NCI-H82 treated with DMSO at 0.1 percent for 48 hours (cell line): ENCODE data around the gene GALNT5.

ENCODE experiments used
- DNase-seq: peaks from one replicate; lab custom pipeline; 2025; ENCODE audit not compliant: unreplicated experiment; lab: John Stamatoyannopoulos, UW

The GALNT5 gene

DNA sequence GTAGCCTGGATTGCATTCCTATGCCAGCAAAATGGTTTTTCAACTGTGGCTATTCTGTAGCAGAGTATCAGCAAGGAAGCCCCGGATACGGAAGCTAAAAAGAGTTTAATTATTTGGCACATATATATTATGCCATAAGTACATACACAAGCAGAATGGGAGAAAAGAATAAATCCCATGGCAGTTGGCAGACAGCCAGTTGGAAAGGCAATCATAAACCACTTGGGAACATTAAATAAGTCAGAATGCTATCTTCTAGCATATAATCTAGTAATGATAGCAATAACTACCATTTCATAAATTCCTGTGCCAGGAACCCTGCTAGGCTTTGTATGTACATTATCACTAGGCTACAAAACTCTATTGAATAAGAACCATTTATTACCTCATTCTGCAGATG is 26.0 kb downstream of the GALNT5 start:
- DNase-seq, result no peak

- no peak for DNase-seq
Observed at GRCh38 chr2:157287160-157287559, 29.7 kb downstream of the GALNT5 start.

GRCh38 chr2:157290525-157290924 is 33.0 kb downstream of the GALNT5 start:
- no peak for DNase-seq

- no peak for DNase-seq
Observed at GRCh38 chr2:157291018-157291417, 33.5 kb downstream of the GALNT5 start.

DNA sequence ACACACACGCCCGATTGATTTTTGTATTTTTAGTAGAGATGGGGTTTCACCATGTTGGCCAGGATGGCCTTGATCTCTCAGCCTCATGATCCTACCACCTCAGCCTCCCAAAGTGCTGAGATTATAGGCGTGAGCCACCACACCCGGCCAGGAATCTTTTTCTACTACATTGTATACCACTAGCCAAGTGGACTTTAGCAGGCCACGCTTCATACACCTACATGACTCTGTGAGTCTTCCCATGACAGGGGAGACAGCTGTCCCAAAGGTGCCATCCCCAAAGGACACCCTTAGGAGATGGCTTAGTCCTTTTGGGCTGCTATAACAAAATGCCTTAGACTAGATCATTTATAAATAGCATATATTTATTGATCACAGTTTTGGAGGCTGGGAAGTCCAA is 35.3 kb downstream of the GALNT5 start:
- no peak for DNase-seq

DNA sequence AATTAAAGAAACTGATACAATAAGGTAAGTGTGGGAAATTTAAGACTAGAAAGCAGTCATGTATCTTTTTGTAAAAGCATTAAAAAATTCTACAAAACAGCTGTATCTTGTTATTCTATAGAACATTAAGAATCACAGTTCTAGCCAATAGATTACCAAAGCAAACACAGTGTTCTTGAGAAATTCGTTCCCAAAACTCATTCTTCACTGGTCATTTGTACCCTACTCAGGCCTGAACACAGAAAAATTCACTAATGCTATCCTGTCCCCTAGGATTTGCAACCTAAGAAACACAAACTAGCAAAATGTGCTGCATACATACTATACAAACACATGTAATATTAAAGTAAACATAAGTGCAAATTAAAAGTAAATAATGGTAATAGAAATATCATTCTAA is 39.0 kb downstream of the GALNT5 start:
- no peak for DNase-seq

GRCh38 chr2:157296958-157297357 is 39.5 kb downstream of the GALNT5 start:
- DNase-seq, result no peak

DNA sequence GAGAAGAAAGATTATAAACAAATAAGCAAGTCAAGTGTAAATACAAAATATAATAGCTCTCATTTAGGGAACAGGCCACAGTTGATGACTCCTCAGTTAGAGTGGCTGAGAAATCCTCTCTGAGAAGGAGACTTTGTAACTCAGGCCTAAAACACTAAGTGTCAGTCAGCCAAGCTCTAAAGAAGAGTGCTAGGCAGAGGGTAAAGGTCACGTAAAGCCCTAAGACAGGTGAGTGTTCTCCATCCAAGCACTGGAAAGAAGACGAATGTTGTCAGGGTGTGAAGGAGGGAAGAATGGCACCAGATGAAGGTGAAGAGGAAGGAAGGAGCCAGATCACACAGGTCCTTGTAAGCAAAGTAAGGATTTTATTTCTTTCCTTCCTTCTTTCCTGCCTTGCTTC is 43.8 kb downstream of the GALNT5 start:
- DNase-seq, result no peak

GRCh38 chr2:157302492-157303099 is 45.1 kb downstream of the GALNT5 start:
- peak; percentile 68 for DNase-seq

DNA sequence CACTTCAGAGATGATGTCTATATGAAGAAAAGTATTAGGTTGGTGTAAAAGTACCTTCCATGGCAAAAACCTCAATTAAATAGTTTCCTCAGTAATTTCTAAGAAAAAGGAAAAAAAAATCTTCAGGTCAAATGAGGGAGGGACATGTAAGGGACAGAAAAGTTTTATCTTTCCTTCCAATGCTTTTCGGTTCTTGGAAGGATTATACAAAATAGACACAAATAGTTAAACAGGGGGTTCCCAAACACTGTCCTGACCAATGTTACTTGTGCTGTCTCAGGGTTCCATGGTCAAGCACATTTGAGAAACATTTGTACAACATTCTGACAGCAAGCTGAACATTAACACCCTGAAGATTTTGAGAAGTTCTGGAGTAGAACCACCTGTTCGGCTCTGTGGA is 46.1 kb downstream of the GALNT5 start:
- DNase-seq, result no peak

DNA sequence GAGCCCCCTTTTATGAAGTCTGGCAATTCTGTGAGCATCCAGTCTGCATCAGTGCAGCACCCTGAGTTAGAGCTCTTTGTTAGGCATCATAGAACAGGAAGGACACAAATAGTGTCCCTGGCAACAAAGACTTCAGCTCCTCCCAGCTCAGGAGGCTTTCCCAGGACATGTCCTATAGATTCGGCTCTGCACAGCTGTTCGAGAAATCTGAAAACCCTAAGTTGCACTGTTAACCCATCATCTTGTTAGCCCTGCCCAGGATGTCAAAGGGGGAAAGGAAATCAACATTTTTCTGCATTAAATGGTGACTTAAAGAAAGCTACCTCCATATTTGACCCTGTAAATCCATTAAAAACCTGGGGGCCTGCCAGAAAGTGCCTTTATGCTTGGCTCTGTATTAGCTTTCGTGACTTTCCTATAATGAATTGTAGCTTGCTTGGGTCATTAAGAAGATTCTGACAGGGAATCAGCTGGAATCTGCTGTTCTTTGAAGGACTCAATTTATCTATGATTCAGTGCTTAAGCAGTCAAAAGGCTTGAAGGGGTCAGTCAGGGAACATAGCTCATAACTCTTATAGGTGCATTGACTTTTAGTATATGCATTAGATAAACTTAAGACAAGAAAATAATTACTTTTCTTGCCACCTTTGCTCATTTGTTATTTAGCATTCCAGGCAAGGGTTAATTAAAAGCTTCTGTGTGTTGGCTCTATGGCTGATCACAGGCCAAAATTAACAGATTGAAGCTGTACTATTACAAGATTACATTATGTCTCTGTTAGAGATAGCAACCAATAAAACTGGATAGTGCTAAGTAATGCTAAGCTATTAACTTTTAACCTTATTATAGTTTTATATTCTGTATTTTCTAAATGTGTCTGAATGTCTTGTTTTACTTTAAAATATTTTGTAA is 47.6 kb downstream of the GALNT5 start:
- DNase-seq, result peak; percentile 89

DNA sequence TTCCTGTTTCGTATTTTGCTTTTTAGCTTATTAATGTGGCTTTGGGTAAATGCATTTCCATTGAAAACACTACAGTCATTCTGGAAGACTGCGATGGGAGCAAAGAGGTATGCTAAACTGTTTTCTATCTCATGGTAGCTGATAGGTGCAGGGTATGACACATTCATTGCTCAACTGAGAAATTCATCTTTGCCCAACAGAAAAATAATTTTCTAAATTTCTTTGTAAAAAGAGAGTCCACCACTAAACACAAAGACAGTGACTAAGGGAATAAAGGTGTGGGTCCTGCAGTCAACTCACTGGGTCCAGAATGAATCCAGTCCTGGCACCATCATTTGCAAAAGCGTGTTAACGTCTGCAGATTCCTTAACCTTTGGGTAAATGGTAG is 48.2 kb downstream of the GALNT5 start:
- DNase-seq, result no peak

- no peak for DNase-seq
Observed at GRCh38 chr2:157307021-157307420, 49.5 kb downstream of the GALNT5 start.

DNA sequence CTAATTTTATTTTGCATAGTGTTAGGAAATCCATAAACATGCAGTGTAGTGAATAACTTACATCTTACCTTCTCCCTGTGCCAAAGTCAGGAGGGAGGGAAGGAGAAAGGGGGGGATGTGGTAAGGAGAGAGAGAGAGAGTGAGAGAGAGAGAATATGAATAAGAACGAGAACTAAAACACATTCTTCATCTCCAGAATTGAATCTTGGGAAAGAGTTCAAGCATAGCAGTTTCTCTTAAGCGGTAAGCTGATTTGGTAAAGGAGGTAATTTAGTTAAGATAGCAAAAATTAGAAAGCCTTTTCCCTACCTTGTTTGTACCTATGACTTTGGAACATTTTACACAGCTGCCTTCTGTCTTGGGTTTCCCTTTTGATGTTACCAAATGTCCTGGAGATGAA is 52.4 kb downstream of the GALNT5 start:
- no peak for DNase-seq

- DNase-seq, result no peak
Observed at GRCh38 chr2:157311706-157312105, 54.2 kb downstream of the GALNT5 start.

DNA sequence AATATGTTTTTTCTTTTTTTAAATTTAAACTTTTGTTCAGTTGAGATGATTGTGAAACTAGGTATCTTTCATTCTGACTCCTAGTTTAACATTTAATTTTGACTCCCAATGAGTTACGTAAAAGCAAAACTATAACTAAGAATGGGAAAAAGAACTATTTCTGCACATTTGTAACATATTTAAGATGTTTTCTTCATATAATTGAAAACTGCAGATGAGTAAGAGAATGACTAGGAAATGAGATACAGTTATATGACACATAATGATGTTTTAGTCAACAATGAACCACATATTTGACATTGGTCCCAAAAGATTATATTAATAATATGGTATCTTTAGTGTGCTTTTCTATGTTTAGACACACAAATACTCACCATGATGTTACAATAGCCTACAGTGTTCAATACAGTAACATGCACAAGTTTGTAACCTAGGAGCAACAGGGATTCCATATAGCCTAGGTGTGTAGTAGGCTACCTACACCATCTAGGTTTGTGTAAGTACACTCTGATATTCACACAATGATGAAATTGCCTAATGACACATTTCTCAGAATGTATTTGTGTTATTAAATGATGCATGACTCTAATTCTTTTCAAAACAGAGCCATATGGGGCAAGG is 55.5 kb downstream of the GALNT5 start:
- no peak for DNase-seq

DNA sequence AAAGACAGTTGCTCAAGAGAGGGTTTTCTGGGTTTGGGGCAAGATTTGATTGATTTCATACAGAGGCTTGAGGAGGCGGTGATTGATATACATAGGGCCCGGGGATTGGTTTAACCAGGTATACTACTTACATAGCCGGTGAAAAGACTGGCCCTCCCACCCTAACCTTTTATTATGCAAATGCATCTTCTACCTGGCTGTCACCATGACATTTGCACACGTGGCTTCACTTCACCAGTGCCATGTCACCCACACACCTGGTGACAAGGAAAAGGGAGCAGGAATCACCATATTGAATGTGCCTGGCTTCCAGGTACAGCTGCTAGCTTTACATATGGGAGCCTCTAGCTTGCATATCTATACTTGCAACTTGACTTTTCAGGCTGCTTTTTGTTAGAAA is 58.4 kb downstream of the GALNT5 start:
- DNase-seq, result no peak

DNA sequence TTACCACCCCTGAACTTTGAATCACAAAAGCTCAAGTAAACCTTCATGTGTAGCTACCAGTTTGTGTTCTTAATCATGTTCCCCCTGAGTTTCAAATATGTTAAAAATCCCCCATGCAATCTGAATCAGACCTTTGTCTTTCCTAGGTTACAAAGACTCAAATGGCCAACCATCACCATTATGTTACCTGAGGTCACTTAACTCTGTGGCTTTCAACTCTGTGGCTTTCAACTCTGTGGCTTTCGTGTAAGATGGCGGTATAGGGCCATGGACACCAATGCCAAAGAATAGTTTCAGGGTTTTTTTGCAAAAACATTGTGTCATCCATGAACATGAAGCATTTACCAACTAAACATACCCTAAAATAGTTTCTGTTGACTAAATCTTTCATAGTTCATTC is 61.4 kb downstream of the GALNT5 start:
- no peak for DNase-seq

DNA sequence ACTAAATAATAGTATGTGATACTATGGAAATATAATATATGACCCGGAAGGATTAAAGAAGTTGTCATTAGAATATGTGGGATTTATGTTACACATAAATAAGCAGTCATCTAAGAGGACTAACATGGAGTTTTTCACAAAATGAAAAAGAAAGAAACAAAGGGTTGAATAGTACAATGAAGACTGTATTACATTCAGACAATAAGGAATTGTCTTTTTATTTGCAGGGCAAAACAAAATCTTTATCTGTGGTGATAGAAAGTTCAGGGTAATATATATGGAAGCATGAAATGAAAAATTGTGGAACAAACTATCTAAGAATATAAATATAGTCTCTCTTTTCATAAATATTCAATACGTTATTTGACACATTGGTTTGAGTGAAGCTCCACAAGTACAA is 62.3 kb downstream of the GALNT5 start:
- DNase-seq, result no peak

DNA sequence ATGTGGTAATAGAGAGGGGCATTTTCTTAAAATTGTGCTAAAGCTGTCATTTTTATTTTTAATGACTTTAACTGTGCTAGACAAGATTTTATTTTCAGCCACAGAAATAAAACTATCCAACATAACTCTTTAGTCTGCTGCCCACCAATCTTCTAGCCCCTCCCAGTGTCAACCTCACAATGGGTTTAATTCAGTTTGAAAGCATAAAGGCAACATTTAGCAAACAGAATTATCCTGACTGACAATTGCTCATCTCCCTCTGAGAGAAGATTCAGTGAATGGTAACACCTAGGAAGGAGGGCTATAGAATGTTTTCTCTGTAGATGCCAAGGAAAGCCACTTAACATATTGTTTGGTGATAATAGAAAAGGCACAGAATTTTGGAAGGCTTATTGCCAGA is 62.9 kb downstream of the GALNT5 start:
- no peak for DNase-seq

DNA sequence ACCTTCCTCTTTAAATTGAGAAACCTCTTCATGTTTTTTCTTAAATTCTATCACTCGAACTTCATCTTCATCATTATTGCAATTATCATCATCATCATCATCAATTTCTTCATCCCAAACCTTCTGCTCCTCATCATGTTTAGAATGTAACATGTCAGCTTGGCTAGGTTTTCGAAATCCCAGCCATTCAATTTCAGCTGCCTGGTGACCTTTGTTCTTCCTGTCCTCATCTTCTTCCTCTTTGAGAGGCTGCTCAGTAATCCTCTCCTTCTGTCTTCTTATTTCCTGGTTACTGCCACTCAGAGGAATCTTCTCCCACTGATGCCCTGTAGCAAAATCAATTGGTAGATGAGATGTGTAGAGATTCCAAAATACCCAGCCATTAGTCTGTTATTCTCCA is 64.0 kb downstream of the GALNT5 start:
- DNase-seq, result no peak

DNA sequence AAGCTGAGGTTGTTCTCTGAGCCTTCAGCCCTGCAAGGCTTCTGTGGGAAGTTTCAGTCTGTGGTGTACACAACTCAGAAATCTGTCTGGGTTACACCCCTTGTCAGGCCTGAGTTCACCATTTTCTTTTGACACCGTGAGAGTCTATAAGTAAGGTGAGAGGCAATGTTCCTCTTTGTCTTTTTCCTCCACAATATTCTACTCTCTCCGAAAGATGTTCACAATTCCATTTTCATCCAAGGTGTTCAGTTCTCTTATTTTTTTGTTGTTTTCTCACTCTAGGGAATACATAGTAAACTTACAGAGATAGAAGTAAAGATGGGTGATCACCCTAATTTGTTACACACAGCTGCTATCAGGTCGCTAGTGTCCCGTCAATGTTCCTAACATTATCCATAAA is 64.9 kb downstream of the GALNT5 start:
- DNase-seq, result no peak
